MM.1S (cell line): Measurements from ENCODE around the gene C3orf62.

Source experiments
- DNase-seq: peaks from one replicate; pipeline ENCODE4 v3.0.0-alpha.2; 2015
- H2AFZ ChIP-seq: fragments of 300-600 bp; sonication (generic); 2 replicates; pipeline ENCODE4 v1.6.0; 2016; ENCODE audit warnings: antibody characterized with exemption, low read length
- H3F3A ChIP-seq: fragments of 300-600 bp; sonication (generic); 2 replicates; pipeline ENCODE4 v1.6.1; 2016; ENCODE audit warnings: mild to moderate bottlenecking, antibody characterized with exemption, low read length, moderate library complexity, mixed read lengths; ENCODE audit not compliant: insufficient read depth
- H3K27ac ChIP-seq: fragments of 300-600 bp; sonication (generic); 2 replicates; pipeline ENCODE4 v1.5.1; 2016; ENCODE audit warnings: mild to moderate bottlenecking, low read length
- H3K27me3 ChIP-seq: fragments of 300-600 bp; sonication (generic); replicated peaks from 2 replicates; pipeline ENCODE4 v1.6.0; 2016; ENCODE audit warnings: low read length; ENCODE audit not compliant: insufficient read depth
- H3K36me3 ChIP-seq: fragments of 300-600 bp; sonication (generic); replicated peaks from 2 replicates; pipeline ENCODE4 v1.6.1; 2016; ENCODE audit warnings: mild to moderate bottlenecking, low read length, mixed read lengths; ENCODE audit not compliant: insufficient read depth
- H3K4me1 ChIP-seq: fragments of 300-600 bp; sonication (generic); 2 replicates; pipeline ENCODE4 v1.6.1; 2016; ENCODE audit warnings: low read length, mixed read lengths
- H3K4me2 ChIP-seq: fragments of 300-600 bp; sonication (generic); 2 replicates; pipeline ENCODE4 v1.6.0; 2016; ENCODE audit warnings: low read depth, low read length
- H3K4me3 ChIP-seq: fragments of 300-600 bp; sonication (generic); 2 replicates; pipeline ENCODE4 v1.5.1; 2016; ENCODE audit warnings: low read length, mixed read lengths
- H3K79me2 ChIP-seq: fragments of 300-600 bp; sonication (generic); 2 replicates; pipeline ENCODE4 v1.6.1; 2016; ENCODE audit warnings: mixed run types, low read length, mixed read lengths
- H3K9ac ChIP-seq: fragments of 300-600 bp; sonication (generic); 2 replicates; pipeline ENCODE4 v1.6.1; 2016; ENCODE audit warnings: low read length, mixed read lengths
- H3K9me2 ChIP-seq: fragments of 300-600 bp; sonication (generic); replicated peaks from 2 replicates; pipeline ENCODE4 v1.6.1; 2016; ENCODE audit warnings: mild to moderate bottlenecking, low read length, mixed read lengths; ENCODE audit not compliant: insufficient read depth
- H3K9me3 ChIP-seq: fragments of 300-600 bp; sonication (generic); replicated peaks from 2 replicates; pipeline ENCODE4 v1.6.1; 2016; ENCODE audit warnings: mild to moderate bottlenecking, low read length, mixed read lengths; ENCODE audit not compliant: insufficient read depth
- H4K20me1 ChIP-seq: fragments of 300-600 bp; sonication (generic); 2 replicates; pipeline ENCODE4 v1.6.1; 2016; ENCODE audit warnings: mild to moderate bottlenecking, low read length, moderate library complexity, mixed read lengths; ENCODE audit not compliant: insufficient read depth
- EZH2 ChIP-seq: fragments of 300-600 bp; sonication (generic); optimal IDR thresholded peaks from 2 replicates; pipeline ENCODE3; 2017; ENCODE audit warnings: low read depth, mild to moderate bottlenecking, antibody characterized with exemption, low read length, mixed read lengths
- EZH2phosphoT487 ChIP-seq: fragments of 300-600 bp; sonication (generic); IDR thresholded peaks from 2 replicates; pipeline ENCODE4 v1.6.1; 2018; ENCODE audit warnings: antibody characterized with exemption, low read length
- TF ChIP-seq, protein P1 (sequence below): fragments of 300-600 bp; sonication (generic); IDR thresholded peaks from 2 replicates; pipeline ENCODE4 v1.5.1; 2016; ENCODE audit warnings: antibody characterized with exemption, low read length, mixed read lengths

The C3orf62 gene

DNA sequence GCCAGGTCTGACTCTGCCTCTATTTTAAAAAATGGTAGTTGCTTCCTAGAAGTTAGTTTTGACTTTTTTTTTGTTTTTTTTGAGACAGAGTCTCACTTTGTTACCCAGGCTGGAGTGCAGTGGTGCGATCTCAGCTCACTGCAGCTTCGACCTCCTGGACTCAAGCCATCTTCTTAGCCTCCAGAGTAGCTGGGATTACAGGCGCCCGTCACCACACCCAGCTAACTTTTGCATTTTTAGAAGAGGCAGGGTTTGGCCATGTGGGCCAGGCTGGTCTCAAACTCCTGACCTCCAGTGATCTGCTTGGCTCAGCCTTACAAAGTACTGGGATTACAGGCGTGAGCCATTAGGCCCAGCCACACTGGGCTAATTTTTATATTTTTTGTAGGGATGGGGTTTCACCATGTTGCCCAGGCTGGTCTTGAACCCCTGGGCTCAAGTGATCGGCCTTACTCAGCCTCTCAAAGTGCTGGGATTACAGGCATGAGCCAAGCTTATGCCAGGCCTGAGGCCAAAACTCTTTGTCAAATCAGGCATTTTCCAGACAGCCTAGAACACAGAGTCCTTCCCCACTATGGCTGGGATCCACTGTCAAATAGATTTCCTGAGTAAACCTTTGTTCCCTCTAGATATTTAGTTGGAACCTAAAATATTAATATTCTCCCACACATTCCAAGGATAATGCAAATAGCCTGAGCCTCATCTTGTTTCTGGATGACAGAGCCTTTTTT lies 13.7 kb downstream of the C3orf62 start:
- TF ChIP-seq EZH2phosphoT487 (no peak), EZH2 (no peak)
- TF ChIP-seq, protein P1, sequence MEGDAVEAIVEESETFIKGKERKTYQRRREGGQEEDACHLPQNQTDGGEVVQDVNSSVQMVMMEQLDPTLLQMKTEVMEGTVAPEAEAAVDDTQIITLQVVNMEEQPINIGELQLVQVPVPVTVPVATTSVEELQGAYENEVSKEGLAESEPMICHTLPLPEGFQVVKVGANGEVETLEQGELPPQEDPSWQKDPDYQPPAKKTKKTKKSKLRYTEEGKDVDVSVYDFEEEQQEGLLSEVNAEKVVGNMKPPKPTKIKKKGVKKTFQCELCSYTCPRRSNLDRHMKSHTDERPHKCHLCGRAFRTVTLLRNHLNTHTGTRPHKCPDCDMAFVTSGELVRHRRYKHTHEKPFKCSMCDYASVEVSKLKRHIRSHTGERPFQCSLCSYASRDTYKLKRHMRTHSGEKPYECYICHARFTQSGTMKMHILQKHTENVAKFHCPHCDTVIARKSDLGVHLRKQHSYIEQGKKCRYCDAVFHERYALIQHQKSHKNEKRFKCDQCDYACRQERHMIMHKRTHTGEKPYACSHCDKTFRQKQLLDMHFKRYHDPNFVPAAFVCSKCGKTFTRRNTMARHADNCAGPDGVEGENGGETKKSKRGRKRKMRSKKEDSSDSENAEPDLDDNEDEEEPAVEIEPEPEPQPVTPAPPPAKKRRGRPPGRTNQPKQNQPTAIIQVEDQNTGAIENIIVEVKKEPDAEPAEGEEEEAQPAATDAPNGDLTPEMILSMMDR = no peak
- no peak overlapping the region for H3K4me3 ChIP-seq
- no peaks in the 10 kb centered on the region for H3K27me3 ChIP-seq
- no peak overlapping the region for H3K9ac ChIP-seq
- no peaks in the 10 kb centered on the region for H3K36me3 ChIP-seq
- no peaks in the 10 kb centered on the region; the same call in 1 of the 2 replicates for H3F3A ChIP-seq
- no peaks in the 10 kb centered on the region for H3K9me2 ChIP-seq
- H2AFZ ChIP-seq = no peak overlapping the region
- no peak overlapping the region for H3K4me2 ChIP-seq
- H3K4me1 ChIP-seq = no peaks in the 10 kb centered on the region
- DNase-seq = no peak
- H3K27ac ChIP-seq = no peak overlapping the region
- no peaks in the 10 kb centered on the region for H3K9me3 ChIP-seq
- H4K20me1 ChIP-seq = no peaks in the 10 kb centered on the region
- H3K79me2 ChIP-seq = no peaks in the 10 kb centered on the region

DNA sequence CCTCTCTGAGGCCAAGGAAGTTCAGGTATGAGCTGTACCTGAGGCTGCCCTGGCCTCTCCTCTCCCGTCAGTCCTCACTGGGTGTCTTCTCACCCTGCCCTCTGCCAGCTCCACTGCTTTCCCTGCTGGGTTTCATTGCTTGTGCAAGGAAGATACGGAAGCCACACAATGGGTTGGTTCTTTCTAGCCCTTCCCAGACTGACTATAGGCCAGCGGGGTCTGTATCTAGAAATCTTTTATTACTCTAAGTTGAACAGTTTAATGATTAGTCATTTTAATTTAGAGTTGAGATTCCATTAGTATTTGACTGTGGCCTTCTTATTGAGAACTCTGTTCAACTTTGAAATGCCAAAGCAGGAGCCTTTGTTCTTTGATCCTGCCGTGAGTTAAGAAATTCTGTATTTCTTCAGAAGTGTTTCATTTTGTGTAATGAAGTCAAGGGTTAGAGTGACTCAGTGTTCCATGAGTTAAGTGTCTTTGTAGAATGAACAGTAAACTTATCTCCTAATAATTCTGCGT lies 16.2 kb downstream of the C3orf62 start:
- TF ChIP-seq, protein P1 = no peak
- no peak for TF ChIP-seq EZH2phosphoT487
- TF ChIP-seq EZH2 = no peak
- no peak overlapping the region for H2AFZ ChIP-seq
- no peak overlapping the region for H3K4me2 ChIP-seq
- H3K4me3 ChIP-seq = no peak overlapping the region
- H3K9ac ChIP-seq = no peak overlapping the region
- no peak overlapping the region for H3K27ac ChIP-seq
- H3F3A ChIP-seq = no peaks in the 10 kb centered on the region; the same call in 1 of the 2 replicates
- H3K79me2 ChIP-seq = no peaks in the 10 kb centered on the region
- no peaks in the 10 kb centered on the region for H3K4me1 ChIP-seq
- H3K9me2 ChIP-seq = no peaks in the 10 kb centered on the region
- DNase-seq = no peak
- no peaks in the 10 kb centered on the region for H3K27me3 ChIP-seq
- no peaks in the 10 kb centered on the region for H3K9me3 ChIP-seq
- H4K20me1 ChIP-seq = no peaks in the 10 kb centered on the region
- no peaks in the 10 kb centered on the region for H3K36me3 ChIP-seq

DNA sequence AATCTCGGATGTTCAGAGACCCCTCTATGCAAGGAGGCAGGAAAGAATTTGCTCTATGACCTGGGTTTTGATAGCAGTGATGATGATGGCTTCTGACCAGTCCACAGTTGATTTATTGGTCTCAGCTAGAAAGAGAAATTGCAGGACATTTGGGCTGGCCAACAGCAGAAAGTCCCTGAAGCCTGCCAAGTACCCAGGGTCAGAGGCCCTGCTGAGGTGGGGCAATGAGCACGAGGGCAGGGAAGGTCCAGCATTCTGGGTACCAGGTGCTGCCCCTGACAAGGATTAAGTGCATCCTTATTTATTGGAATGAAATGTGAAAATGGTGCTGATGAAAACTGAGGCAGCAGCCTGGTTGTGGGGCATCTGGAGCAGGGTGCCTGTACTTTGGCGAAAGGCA lies 19.8 kb downstream of the C3orf62 start:
- TF ChIP-seq EZH2phosphoT487 (no peak), EZH2 (no peak)
- TF ChIP-seq, protein P1 = no peak
- Histone ChIP-seq H3K79me2 (no peaks in the 10 kb centered on the region), H3K4me1 (peaks cover 3% of the 10 kb centered on the region), H3K27me3 (no peaks in the 10 kb centered on the region), H3K9me3 (no peaks in the 10 kb centered on the region), H4K20me1 (no peaks in the 10 kb centered on the region), H3K4me3 (no peak overlapping the region), H2AFZ (no peak overlapping the region), H3K36me3 (no peaks in the 10 kb centered on the region), H3K27ac (no peak overlapping the region), H3K4me2 (no peak overlapping the region), H3F3A (no peaks in the 10 kb centered on the region; the same call in 1 of the 2 replicates), H3K9ac (no peak overlapping the region), H3K9me2 (no peaks in the 10 kb centered on the region)
- no peak for DNase-seq
